Measurements from ENCODE around the gene ADCY10. TPM values are rescaled to one million over a fixed set of nuclear protein-coding genes. Genes with fewer than 3 reads are reported as not detected.
A peak's percentile ranks its signal among the peaks of the same experiment; 100 is the strongest.

ADCY10 gene
- polyA plus RNA-seq, 1 donor, result 0.25 TPM

DNA sequence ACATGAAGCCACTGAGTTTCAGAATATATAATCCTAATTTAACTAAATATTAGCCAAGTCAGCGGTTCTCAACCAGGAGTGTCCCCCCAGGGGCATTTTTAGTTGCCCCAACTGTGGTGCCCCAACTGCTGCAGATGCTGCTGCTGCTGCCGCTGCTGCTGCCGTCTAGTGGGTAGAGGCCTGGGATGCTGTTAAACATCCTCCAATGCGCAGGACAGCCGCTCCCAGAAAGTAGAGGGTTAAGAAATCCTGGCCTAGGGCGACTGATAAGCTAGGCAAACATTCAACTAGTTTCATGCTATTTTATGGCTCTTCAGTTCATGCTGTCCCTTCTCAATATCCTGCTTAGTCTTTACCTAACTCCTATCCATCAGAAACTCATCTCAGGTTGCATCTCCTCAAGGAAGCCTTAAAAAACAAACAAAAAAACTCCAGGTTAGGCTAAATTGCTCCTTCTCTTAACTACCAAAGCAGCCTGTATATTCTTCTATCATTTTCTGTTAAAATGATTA lies 12.6 kb upstream of the ADCY10 start:
- no peaks in the 10 kb centered on the region for H3K9me3 ChIP-seq (ENCODE audit: control insufficient read depth, low read depth, low read length)
- peak overlapping the region; percentile 25 for H3K4me3 ChIP-seq (ENCODE audit: low read length)
- peak; percentile 82 to 92 for DNase-seq
- H3K4me1 ChIP-seq (ENCODE audit: control insufficient read depth, insufficient read depth, low read length), result peaks cover 12% of the 10 kb centered on the region
- H3K36me3 ChIP-seq (ENCODE audit: control insufficient read depth, insufficient read depth, low read length), result no peaks in the 10 kb centered on the region
- H3K27me3 ChIP-seq (ENCODE audit: control insufficient read depth, insufficient read depth, low read length), result no peaks in the 10 kb centered on the region
- no CpG with 5 or more reads among the region's 6 CpGs for WGBS (ENCODE audit: insufficient coverage, low lambda C conversion rate)
- H3K27ac ChIP-seq (ENCODE audit: low read length), result peak overlapping the region; percentile 90

- DNase-seq, result no peak
- peaks cover 12% of the 10 kb centered on the region for H3K4me1 ChIP-seq (ENCODE audit: control insufficient read depth, insufficient read depth, low read length)
- H3K9me3 ChIP-seq (ENCODE audit: control insufficient read depth, low read depth, low read length), result no peaks in the 10 kb centered on the region
- H3K27ac ChIP-seq (ENCODE audit: low read length), result no peak overlapping the region
- no peaks in the 10 kb centered on the region for H3K27me3 ChIP-seq (ENCODE audit: control insufficient read depth, insufficient read depth, low read length)
- peaks cover 2% of the 10 kb centered on the region for H3K36me3 ChIP-seq (ENCODE audit: control insufficient read depth, insufficient read depth, low read length)
- H3K4me3 ChIP-seq (ENCODE audit: low read length), result no peak overlapping the region
- WGBS (ENCODE audit: insufficient coverage, low lambda C conversion rate), result no CpG with 5 or more reads among the region's 2 CpGs
These were observed 10.8 kb upstream of the ADCY10 start for GRCh38 chr1:167924543-167925231.

DNA sequence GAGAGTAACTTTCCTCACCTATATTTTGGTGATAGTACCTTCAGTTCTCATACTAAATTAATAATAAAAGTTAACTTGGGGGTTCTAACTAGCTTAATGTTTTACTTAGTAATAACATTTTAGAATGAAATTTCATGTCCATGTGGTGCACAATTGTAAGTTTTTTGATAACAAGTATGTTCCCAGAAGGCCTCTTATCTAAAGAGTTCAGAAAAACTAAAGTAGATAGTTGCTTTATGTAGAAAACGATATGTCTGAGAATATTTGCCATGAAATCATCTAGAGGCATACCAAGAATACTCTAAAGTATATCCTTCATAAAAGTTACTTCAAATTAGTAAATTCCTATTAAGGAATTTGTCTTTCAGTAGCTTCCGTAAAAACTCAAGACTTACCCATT lies 10.2 kb upstream of the ADCY10 start:
- Histone ChIP-seq H3K9me3 (ENCODE audit: control insufficient read depth, low read depth, low read length) (no peaks in the 10 kb centered on the region), H3K4me3 (ENCODE audit: low read length) (no peak overlapping the region), H3K27ac (ENCODE audit: low read length) (no peak overlapping the region), H3K27me3 (ENCODE audit: control insufficient read depth, insufficient read depth, low read length) (no peaks in the 10 kb centered on the region), H3K4me1 (ENCODE audit: control insufficient read depth, insufficient read depth, low read length) (peaks cover 12% of the 10 kb centered on the region), H3K36me3 (ENCODE audit: control insufficient read depth, insufficient read depth, low read length) (peaks cover 5% of the 10 kb centered on the region)
- WGBS (ENCODE audit: insufficient coverage, low lambda C conversion rate), result 33% methylated on average over 1 of the region's 2 CpGs
- no peak for DNase-seq

DNA sequence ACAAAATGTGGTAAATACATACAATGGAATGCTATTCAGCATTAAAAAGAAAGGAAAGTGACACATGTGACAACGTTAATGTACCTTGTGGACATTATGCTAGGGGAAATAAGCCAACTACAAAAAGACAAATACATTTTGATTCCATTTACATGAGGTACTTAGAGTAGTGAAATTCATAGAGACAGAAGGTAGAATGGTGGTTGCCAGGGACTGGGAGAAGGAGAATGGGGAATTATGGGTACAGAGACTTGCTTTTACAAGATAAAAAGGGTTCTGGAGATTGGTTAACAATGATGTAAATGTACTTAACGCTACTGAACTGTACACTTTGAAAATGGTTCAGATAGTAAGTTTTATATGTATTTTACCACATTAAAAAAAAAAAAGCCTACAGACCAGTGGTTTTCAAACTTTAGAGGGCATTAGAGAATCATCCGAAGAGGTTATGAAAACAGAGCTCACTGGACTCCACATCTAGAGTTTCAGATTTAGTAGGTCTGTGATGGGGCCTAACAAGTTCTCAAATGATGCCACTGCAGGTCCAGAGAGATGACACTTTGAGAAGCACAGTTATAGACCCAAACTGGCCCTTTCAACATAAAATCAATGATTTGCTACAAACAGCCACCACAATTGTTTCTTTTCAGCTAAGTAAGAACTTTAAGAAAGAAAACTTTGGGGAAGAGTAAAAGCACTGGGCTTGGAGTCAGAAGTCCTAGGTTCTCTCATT lies 9.6 kb upstream of the ADCY10 start:
- Histone ChIP-seq H3K4me1 (ENCODE audit: control insufficient read depth, insufficient read depth, low read length) (peaks cover 12% of the 10 kb centered on the region), H3K27me3 (ENCODE audit: control insufficient read depth, insufficient read depth, low read length) (no peaks in the 10 kb centered on the region), H3K27ac (ENCODE audit: low read length) (no peak overlapping the region), H3K9me3 (ENCODE audit: control insufficient read depth, low read depth, low read length) (no peaks in the 10 kb centered on the region), H3K36me3 (ENCODE audit: control insufficient read depth, insufficient read depth, low read length) (peaks cover 7% of the 10 kb centered on the region), H3K4me3 (ENCODE audit: low read length) (no peak overlapping the region)
- DNase-seq, result no peak
- WGBS (ENCODE audit: insufficient coverage, low lambda C conversion rate), result 88% methylated on average over 3 of the region's 3 CpGs

- H3K36me3 ChIP-seq (ENCODE audit: control insufficient read depth, insufficient read depth, low read length), result peaks cover 7% of the 10 kb centered on the region
- H3K27ac ChIP-seq (ENCODE audit: low read length), result peak overlapping the region; percentile 75
- DNase-seq, result no peak
- H3K27me3 ChIP-seq (ENCODE audit: control insufficient read depth, insufficient read depth, low read length), result no peaks in the 10 kb centered on the region
- peaks cover 15% of the 10 kb centered on the region for H3K4me1 ChIP-seq (ENCODE audit: control insufficient read depth, insufficient read depth, low read length)
- no peaks in the 10 kb centered on the region for H3K9me3 ChIP-seq (ENCODE audit: control insufficient read depth, low read depth, low read length)
- WGBS (ENCODE audit: insufficient coverage, low lambda C conversion rate), result 33% methylated on average over 1 of the region's 1 CpG
- H3K4me3 ChIP-seq (ENCODE audit: low read length), result no peak overlapping the region
These were observed 8.7 kb upstream of the ADCY10 start for GRCh38 chr1:167922611-167923074.

DNA sequence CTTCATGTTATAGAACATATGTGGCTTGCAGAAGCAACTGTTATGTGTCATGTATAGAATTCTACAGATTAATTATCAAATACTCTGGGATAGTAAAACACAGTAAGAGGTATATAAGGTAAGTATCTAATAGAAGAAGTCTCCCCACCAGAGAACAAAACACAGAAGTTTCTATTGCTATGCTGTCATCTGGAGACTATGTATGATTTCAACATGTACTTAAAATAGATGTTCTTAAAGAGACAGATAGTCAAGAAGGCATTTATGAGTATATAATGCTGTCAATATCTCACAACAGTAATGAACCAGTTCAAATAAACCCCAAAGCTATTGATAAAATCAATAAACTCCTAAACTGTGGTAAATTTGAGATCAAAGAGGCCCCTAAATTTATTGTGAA lies 8.1 kb upstream of the ADCY10 start:
- DNase-seq, result peak in 1 of 2 donors; percentile 49
- Histone ChIP-seq H3K4me3 (ENCODE audit: low read length) (no peak overlapping the region), H3K36me3 (ENCODE audit: control insufficient read depth, insufficient read depth, low read length) (peaks cover 7% of the 10 kb centered on the region), H3K27me3 (ENCODE audit: control insufficient read depth, insufficient read depth, low read length) (no peaks in the 10 kb centered on the region), H3K9me3 (ENCODE audit: control insufficient read depth, low read depth, low read length) (no peaks in the 10 kb centered on the region), H3K27ac (ENCODE audit: low read length) (peak overlapping the region; percentile 75), H3K4me1 (ENCODE audit: control insufficient read depth, insufficient read depth, low read length) (peaks cover 14% of the 10 kb centered on the region)

DNA sequence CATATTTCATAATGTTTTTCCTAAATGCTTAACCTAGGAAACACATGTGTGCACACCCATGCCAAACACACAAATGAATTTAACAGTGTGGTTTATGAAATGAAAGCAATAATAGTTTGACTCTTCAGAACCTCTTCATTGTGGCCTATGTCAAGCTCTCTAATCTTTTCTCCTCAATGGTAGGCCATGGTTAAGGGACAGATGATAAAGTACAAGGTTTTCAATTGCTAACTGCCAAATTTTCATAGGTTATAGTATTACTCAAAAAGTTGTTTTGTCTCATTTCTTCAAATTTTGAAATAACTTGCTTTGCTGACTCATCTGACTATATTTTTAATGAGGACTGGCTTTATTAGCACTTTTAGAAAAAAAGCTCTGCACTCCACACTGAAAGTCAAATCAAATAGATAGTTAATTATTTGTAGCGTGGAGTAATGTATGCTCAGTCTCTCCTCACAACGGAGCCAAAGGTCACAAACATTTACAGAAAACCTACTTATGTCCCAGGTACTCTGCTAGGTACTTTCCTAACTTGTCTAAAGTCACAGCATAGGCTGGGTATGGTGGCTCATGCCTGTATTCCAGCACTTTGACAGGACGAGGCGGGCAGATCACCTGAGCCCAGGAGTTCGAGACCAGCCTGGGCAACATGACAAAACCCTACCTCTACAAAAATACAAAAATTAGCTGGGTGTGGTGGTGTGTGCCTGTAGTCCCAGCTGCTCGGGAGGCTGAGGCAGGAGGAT lies 3.0 kb upstream of the ADCY10 start:
- peaks cover 19% of the 10 kb centered on the region for H3K4me1 ChIP-seq (ENCODE audit: control insufficient read depth, insufficient read depth, low read length)
- no CpG with 5 or more reads among the region's 6 CpGs for WGBS (ENCODE audit: insufficient coverage, low lambda C conversion rate)
- peaks cover 10% of the 10 kb centered on the region for H3K36me3 ChIP-seq (ENCODE audit: control insufficient read depth, insufficient read depth, low read length)
- H3K4me3 ChIP-seq (ENCODE audit: low read length), result no peak overlapping the region
- peak overlapping the region; percentile 63 for H3K27ac ChIP-seq (ENCODE audit: low read length)
- no peaks in the 10 kb centered on the region for H3K27me3 ChIP-seq (ENCODE audit: control insufficient read depth, insufficient read depth, low read length)
- H3K9me3 ChIP-seq (ENCODE audit: control insufficient read depth, low read depth, low read length), result no peaks in the 10 kb centered on the region
- DNase-seq, result peak; percentile 70 to 89

DNA sequence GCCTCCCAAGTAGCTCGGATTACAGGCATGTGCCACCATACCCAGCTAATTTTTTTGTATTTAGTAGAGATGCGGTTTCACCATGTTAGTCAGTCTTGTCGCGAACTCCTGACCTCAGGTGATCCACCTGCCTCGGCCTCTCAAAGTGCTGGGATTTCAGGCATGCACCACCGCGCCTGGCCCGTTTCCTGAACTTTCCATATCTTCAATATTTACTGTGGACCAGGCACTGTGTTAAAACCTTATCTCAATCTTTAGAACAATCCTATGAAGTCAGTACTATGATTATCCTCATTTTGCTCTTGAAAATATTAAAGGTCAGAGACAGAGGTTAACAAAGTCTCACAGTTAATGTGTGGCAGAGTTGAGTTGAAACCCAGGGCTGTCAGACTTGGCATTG lies 1.6 kb upstream of the ADCY10 start:
- peaks cover 19% of the 10 kb centered on the region for H3K4me1 ChIP-seq (ENCODE audit: control insufficient read depth, insufficient read depth, low read length)
- no CpG with 5 or more reads among the region's 8 CpGs for WGBS (ENCODE audit: insufficient coverage, low lambda C conversion rate)
- H3K36me3 ChIP-seq (ENCODE audit: control insufficient read depth, insufficient read depth, low read length), result peaks cover 10% of the 10 kb centered on the region
- no peaks in the 10 kb centered on the region for H3K9me3 ChIP-seq (ENCODE audit: control insufficient read depth, low read depth, low read length)
- H3K4me3 ChIP-seq (ENCODE audit: low read length), result no peak overlapping the region
- no peaks in the 10 kb centered on the region for H3K27me3 ChIP-seq (ENCODE audit: control insufficient read depth, insufficient read depth, low read length)
- peak overlapping the region; percentile 52 for H3K27ac ChIP-seq (ENCODE audit: low read length)
- DNase-seq, result peak; percentile 25 to 57

DNA sequence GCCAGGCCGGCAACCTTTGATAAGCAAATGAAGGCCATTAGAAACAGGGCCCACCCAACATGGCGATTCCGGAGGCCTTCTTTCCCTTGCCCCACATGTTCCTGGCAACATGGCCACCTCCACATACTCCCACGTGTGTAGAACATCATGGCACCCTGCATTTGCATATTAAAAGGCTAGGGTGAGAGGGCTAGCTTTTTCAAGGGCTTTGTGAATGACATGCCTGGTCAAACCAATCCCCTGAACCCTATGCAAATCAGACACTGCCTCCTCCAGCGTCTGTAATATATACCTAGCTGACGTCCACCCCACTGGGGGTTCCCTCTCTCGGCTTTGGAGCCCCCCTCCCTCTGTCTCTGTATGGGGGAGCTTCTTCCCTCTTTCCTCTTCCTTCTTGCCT lies 1.6 kb downstream of the ADCY10 start:
- Histone ChIP-seq H3K9me3 (ENCODE audit: control insufficient read depth, low read depth, low read length) (no peaks in the 10 kb centered on the region), H3K4me3 (ENCODE audit: low read length) (no peak overlapping the region), H3K27me3 (ENCODE audit: control insufficient read depth, insufficient read depth, low read length) (no peaks in the 10 kb centered on the region), H3K4me1 (ENCODE audit: control insufficient read depth, insufficient read depth, low read length) (peaks cover 15% of the 10 kb centered on the region), H3K36me3 (ENCODE audit: control insufficient read depth, insufficient read depth, low read length) (peaks cover 4% of the 10 kb centered on the region), H3K27ac (ENCODE audit: low read length) (no peak overlapping the region)
- WGBS (ENCODE audit: insufficient coverage, low lambda C conversion rate), result 76% methylated on average over 2 of the region's 7 CpGs
- no peak for DNase-seq

DNA sequence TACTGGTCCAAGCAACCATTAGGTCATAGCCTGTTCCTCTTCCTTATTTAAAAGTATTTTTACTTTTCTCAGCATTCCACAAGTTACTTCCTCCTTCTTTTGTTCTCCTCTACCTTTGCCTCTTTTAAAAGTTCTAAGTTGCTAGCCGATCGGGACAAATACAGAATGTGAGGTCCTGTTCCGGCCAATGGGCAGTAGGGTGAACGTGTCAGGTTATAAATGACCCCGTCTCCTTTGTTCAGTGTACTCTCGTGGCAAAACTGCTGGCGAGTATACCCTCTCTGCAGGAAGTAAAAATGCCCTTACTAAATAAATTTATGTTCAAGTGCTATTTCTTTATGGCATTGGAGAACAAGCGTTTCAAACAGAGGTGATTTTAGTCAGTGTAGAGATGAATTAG lies 2.5 kb downstream of the ADCY10 start:
- peaks cover 4% of the 10 kb centered on the region for H3K36me3 ChIP-seq (ENCODE audit: control insufficient read depth, insufficient read depth, low read length)
- WGBS (ENCODE audit: insufficient coverage, low lambda C conversion rate), result 90% methylated on average over 2 of the region's 8 CpGs
- no peak overlapping the region for H3K27ac ChIP-seq (ENCODE audit: low read length)
- no peaks in the 10 kb centered on the region for H3K27me3 ChIP-seq (ENCODE audit: control insufficient read depth, insufficient read depth, low read length)
- no peak overlapping the region for H3K4me3 ChIP-seq (ENCODE audit: low read length)
- H3K9me3 ChIP-seq (ENCODE audit: control insufficient read depth, low read depth, low read length), result no peaks in the 10 kb centered on the region
- DNase-seq, result no peak
- peaks cover 11% of the 10 kb centered on the region for H3K4me1 ChIP-seq (ENCODE audit: control insufficient read depth, insufficient read depth, low read length)
